GM21737 (cell line): ENCODE data around the gene SOX13.

ENCODE experiments used
- ATAC-seq: cut with Tn5 transposase; IDR thresholded peaks from one replicate; pipeline ENCODE4 v1.9.1; 2021; ENCODE audit warnings: mild to moderate bottlenecking, moderate library complexity; ENCODE audit not compliant: unreplicated experiment

SOX13 gene

DNA sequence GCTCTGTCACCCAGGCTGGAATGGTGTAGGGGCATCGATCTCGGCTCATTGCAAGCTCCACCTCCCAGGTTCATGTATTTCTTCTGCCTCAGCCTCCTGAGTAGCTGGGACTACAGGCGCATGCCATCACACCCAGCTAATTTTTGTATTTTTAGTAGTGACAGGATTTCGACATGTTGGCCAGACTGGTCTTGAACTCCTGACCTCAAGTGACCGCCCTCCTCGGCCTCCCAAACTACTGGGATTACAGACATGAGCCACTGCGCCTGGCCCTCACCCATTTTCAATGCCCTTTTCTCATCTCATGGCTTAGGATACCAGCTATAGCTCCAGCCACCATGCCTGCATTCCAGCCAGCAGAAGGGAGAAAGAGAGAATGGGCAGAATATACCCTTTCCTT is 12.9 kb upstream of the SOX13 start:
- no peak for ATAC-seq

DNA sequence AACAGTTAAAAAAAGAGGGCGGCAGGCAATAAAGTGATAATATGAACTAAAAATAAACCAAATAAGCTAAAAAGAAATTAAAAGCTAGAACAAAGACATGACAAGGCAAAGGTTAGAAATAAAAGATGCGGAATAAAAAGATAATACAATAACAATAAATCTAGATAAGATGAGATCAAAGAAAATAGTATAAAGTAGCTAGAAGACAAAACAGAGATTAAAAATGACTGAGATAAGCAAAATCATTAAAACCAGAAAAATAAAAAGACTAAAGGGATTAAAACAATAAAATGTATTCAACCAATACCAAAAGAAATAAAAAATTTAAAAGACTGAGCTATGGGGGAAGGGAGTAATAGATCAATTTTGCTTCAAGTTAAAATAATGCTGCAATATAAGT is 10.8 kb upstream of the SOX13 start:
- no peak for ATAC-seq

DNA sequence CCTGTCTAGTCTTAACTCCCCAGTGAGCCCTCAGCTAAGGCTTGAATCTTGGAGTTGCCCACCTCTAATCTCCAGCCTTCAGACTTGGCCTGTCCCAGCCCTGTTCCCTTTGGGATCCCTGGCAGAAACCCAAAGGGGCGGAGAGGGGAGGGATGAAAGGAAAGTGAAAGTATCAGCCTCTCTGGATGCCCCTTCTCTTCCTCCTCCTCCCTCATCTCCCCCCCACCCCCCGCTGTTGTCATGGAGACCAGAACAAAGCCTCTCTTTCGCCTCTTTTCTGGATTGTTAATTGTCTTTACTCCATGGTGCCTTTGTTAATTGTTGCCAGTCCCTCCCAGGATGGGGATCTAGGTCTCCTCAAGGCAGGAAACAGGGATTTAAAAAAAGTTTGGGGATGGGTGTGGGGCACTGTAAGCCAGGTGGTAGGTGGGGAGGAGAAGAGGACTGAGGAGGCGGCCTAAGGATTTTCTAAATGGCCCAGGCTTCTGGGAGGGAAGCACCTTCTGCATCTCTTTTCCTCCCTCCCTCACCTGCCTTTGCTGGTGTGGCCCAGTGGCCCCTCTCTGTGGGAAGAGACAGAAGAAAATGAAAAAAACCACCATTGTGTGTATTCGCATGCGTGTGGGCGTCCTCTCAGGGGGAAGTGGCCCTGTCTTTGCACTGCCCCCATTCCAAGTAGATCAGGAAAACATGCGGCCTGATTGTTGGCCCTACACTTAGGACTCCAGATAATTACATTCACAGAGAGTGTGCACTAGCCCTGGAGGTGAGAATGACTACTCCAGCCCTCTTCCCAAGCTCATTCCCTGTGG is 7.5 kb upstream of the SOX13 start:
- ATAC-seq, result no peak

DNA sequence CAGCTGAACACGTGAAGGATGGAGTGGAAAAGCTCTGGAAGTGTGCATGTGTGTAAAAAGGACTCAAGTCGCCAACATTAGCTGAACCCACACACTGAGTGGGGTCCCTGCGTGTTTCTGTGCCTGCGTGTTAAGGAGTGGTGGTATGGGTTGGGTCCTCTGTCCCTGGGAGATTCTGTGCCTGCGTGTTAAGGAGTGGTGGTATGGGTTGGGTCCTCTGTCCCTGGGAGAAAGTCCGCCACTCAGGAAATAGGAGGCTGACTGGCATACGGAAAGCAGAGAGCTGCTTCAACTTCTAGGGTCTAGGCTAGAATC is 7.0 kb upstream of the SOX13 start:
- no peak for ATAC-seq

DNA sequence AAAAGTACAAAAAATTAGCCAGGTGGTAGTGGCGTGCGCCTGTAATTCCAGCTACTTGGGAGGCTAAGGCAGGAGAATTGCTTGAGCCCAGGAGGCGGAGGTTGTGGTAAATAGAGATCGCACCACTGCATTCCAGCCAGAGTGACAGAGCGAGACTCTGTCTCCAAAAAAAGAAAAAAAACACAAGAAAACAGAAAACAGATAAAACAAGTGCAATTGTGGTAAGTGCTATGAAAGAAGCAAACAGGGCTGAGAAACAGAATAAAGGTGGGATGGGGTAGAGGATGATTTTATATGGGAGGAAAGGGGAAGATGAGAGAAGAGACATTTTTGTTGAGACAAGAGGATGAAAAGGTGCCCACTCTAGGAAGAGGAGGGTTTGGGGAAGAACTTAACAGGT is 5.0 kb upstream of the SOX13 start:
- ATAC-seq, result no peak

DNA sequence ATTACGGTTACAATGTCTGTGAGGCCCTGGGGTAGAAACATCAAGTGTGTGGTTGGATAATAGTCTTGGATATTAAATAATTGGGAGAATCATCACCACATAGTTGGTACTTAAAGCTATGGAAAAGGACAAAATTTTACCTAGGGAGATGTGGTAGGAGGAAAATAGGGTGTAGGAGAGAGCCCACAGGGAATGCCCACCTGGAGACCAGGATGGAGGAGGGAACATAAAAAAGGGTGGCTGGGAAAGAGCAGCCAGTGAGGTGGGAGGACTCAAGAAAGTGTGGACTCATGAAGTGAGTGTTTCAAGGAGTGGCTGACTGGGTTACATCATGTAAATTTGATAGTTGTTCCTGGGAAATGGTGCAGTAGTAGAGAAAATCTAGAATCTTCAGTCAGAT is 3.0 kb upstream of the SOX13 start:
- ATAC-seq, result no peak

DNA sequence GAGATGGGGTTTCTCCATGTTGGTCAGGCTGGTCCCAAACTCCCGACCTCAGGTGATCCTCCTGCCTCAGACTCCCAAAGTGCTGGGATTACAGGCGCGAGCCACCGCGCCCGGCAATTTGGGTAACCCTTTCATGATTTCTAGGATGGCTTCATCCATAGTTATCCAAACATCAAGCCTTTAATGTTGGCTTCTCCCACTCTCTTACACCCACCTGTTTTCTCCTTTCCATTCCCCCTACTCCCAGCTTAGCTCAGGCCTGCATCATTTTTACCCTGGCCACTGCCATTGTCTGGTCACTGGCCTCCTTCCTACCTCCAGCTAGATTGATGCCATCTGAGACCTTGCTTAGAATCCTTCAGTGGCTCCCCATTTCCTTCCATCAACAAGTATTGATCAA is 2.0 kb upstream of the SOX13 start:
- ATAC-seq, result no peak

DNA sequence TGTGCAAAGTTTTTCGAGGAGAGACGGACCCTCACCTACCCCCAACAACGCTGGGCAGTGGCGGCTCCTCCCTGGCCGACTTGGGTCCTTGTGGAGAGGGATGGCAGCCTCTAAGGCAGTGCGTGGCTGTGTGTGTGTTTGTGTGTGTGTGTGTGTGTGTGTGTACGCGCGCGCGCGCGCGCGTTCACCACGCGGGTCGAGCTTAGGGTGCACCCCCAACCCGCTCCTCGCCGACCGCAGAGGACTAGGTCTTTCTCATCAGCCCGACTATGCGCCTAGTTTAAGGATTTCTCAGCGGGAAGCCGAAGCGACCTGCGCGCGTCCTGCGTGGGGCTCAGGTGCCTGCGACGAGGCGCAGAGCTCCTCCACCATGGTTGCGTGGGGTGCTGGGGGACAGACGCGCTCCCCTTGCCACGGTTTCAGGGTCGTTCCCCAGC is 940 bp downstream of the SOX13 start:
- ATAC-seq, result no peak

DNA sequence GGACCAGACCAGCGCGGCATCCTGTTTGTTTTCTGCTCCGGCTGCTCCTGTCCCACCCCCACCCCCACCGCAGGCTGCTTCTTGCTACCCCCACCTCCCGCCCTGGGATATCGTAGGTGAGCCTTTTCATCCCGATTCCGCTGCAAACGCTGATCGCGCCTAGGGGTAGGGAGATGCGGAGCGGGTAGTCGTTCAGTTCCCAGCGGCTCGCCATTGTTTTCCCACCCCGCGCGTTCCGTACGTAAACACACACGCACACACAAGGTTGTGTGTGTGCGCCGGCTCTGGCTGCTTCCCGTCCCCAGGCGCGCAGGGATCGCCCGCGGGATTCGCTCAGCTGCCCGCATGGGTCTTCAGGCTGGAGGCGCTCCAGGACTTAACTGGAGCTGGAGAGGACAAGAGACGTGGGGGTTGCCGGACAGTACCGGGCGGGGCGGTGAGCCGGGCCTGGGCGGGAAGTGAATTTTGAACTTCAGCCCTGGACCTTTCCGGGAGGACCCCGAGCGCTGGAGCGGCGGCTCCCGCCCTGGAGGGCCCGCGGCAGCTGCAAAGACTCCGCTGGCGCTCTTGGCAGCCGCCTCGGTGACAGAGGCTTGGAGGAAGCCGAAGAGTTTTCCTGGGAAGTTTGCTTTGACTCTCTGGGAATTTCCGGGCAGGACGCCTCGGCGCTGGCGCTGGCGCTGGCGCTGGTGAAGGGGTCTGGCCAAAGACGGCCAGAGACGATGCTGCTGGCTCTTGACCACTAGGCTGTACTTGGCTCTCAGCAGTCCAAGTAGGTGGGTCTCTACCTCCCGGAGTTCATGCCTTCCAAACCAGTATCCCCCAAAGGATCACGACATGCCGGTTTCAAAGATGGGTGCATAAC is 1.6 kb downstream of the SOX13 start:
- no peak for ATAC-seq

DNA sequence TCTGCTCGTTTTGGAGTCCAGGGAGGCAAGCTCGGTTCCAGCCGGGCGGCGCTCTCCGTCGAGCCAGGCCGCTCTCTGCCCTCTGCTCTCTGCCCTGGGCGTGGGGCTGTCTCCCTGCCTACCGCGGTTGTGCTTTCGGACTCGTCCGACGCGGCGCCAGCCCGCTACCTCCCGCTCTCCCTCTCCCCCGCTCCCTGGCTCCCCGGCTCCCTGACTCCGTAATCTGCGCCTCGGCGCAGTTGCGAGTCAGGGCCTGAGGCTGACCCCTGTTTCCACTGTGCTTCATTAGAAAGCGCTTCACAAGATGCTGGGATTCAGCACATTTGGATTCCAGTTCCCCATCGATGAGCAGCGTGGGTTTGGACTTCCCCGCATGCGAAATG is 2.2 kb downstream of the SOX13 start:
- no peak for ATAC-seq

DNA sequence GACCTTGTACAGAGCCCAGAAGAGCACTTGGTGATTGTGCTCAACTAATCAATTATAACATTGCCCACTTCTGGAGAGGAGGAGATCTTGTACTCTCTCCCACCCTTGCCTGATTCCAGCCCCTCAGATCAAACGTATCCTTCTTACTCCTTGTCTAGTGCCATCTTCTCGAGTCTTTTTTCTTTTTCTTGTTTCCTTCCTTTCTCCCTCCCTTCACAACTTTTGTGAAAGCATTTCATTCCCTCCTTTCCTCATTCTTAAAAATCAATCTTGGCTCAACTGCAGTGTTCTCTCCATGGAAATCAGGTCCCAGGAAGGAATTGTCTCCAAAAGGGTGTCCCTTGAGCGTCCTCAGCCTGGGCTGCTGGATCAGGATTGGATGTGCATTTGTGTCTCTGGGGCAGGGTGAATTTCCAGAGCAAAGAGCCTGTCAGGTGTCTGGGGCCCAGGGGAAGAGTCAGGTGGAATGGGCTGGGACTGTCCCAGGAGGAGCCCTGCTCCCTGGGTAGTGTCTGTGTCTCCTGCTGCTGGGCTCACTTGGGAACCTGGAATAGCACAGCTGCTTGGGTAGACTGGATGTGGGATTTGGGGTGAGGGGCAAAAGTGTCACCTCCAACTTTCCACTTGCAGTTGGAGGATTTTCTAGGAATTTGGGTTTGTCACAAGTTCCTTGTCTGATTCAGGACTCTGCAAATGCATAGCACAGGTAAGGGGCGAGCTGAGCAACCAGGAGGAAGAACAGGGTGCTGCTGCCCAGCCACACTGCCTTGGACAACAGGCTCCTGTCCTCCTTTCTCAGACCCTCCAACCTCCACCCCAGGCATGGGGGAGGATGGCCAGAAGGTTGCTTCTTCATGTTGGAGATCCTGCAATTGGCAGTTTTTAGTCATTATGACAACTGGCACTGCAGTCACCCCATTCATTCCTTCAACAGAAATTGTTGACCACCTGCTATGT is 3.3 kb downstream of the SOX13 start:
- no peak for ATAC-seq

DNA sequence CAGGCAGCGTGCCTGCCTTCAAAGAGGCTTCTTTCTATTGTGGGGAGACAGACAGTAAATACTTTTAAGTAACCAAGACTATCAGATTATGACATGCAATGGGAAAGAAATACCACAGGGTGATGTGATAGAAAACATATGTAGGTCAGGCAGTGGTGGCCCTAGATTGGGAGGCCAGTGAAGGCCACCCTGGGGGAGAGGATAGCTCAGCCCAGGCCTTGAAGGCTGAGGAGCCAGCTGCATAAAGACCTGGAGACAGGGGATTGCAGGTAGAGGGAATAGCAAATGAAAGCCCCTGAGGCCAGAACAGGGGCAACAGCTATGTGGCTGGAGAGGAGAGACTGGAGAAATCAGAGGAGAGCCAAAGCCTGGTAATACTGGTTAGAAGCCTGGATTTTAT is 4.0 kb downstream of the SOX13 start:
- no peak for ATAC-seq

DNA sequence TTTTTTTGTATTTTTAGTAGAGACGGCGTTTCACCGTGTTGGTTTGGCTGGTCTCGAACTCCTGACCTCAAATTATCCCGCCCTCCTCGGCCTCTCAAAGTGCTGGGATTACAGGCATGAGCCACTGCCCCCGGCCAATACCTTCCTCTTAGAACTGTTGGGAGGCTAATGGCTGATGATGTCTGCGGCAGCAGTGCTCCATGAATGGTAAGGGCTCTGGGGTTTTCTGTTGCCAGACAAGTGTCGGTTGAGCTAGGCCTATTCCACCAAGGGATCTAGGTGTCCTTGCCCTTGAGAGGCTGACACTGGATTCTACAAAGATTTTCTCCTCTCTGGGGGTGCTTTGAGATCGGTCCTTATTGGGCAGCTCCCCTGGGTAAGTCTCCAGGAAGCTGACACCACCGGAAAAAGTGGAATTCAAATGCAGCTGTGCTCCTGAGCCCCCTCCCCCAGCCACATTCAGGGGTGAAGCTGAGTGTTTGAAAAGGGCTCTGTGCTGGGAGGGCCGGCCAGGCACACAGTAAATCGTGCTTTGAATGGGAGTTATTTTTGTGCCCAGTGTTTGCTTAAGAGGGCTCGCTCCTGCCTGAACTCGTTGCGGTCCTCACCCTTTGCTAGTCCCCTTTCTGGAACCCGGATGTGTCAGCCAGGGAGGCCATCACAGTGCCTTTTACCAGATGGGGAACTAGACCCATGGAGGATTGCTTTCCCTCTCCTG is 5.2 kb downstream of the SOX13 start:
- ATAC-seq, result no peak

DNA sequence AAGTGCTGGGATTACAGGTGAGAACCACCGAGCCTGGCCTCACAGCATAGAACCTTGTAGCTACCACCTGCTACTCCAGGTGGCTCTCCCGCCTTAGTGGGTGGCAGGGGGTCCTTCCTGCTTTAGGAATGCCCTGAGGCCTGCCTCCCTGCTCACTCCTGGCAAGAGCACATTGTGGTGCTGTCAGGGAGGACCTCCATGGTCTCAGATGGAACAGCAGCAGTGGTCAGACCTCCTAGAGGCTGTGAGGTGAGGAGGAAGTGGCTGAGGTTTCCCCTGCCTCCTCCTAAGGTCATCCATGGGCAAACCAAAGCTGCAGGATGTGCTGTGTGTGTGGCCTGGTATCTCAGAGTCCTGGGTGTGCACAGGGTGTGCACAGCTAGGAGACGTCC is 6.7 kb downstream of the SOX13 start:
- ATAC-seq, result no peak

DNA sequence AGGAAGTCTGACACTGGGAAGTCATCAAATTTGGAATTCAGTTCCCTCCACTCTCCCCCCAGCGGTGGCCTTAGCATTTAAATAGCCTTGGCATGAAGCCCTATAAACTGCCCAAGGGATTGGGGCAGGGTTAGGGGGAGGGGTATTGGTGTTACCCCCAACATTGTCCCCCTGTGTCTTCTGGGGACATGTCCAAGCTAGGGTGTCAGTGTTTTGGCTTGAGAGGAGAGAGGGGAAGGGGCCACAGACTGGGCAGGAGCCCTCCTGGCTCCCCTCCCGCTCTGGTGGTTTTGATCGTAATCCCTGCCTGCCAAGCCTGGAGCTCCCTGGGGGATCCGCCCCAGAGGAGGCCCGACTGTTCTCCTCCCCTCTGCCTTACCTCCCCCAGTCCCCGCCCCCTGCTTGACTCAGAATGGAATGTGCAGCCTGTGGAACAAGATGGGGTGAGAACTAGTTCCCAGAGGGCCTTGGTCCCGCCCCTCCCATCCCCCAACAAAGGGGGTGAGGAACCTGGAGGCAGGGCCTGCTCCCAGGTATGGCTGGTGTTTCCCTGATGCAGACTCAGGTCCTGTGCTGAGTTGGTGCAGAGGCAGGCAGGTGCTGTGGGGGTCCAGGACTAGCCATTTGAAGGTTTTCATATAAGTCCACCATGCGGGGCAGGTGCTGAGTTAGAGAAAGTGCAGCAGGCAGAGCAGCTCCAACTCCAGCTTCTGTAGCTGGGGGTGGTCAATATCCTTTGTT is 7.4 kb downstream of the SOX13 start:
- ATAC-seq, result no peak

DNA sequence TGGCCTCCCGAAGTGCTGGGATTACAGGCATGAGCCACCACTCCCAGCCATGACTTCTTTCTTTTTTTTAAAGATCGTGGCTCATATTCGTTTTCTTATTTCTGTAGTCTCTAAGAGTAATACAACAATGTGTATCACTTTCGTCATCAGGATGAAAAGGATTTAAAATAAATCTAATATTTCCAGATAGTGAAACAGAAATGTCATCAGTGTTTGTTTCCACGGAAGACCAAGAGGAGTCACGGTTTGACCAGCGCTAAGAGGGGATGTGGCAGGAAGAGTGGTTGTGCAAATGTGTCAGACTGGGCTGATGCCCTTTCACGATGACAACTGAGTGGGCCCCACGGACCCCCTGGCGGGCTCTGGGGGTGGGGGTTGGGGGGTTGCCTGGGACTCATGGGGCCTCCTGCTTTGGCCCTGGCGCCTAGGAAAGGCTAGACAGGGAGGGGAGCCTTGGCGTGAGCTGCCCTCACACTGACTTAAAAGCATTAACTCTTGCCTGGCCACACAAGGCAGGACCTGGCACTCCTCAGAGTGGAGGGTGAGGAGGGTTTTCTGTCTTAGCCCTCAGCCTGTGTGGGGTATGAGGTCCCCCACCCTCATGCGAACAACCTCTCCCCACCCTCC is 8.4 kb downstream of the SOX13 start:
- ATAC-seq, result no peak

DNA sequence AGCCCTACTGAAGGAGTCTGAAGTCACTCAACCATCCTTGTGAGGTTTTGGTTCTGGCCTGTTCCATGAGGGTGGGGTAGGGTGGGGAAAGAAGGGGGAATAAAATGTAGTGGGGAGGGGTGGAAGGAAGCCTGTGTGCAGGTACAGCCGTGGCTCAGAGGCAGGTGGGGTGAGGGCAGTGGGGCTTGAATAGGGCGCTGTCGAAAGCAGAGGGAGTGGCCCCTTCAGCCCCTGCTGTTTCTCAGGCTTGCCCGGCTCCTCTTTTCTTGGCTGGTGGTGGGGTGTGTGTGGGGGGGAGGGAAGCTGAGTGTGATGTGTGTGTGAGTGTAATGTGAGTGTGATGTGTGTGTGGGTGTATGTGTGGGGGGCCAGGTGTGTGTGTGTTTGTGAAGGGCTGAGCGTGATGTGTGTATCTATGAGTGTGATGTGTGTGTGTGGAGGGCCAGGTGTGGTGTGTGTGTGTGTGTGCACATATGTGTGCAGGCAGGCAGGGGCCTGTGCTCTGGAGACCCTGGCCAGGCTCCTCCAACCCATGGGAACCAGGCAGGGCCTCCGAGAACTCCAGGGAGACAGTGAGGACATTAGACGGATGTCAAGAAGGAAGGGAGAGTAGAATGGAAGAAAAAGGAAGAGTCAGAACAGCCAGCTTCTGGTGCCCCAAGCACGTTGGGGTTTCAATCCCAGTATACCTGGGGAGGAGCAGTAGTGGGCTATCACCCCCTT is 9.0 kb downstream of the SOX13 start:
- ATAC-seq, result no peak

DNA sequence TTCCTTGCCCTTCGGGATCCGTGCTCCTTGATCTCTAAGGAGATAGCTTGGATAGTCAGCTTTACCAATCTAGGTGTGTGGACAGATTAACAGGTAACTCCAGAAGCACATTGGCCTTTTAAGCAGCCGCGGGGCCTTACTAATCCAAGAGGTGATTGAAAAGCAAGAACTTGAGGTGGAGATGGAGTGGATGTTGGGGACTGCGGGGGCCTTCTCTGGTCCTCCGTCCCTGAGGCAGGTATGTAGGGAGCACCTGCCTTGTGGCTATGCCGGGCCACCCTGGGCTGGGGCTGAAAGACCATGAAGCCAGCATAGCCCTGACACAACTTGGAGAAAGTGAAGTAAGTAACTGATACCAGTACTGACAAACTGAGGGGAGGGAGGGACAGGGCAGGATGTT is 10.6 kb downstream of the SOX13 start:
- ATAC-seq, result no peak

DNA sequence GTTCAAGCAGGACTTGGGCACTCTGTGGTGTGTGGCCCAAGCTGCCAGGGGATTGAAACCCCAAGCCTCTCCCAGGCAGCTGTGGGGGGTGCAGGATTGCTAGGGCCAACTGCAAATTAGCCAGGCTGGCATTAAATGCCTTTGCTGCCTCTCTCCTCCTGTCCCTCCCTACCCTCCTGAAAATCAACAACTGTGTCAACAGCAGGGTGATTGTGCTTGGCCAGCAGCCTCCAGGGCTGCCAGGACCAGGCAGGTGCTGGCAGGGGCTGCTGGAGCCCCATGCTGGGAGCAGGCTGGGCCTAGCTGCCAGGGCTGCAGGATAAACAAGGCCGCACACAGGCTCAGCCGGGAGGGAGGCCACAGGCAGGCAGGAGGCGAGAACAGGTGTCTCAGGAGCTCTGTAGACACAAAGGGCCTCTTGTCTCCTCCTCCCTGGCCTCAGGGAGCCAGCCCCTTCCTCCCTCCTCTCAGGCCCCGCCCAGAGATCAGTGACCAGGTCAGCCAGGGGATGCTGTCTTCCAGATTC is 11.4 kb downstream of the SOX13 start:
- ATAC-seq, result no peak
